T-helper 1 cell (primary cell): ENCODE measurements around the gene WRAP73.

Experiments used
- DNase-seq, 5 donors: peaks; one replicate each; pipeline ENCODE4 v3.0.0-alpha.2; 2012 to 2020

Gene WRAP73

DNA sequence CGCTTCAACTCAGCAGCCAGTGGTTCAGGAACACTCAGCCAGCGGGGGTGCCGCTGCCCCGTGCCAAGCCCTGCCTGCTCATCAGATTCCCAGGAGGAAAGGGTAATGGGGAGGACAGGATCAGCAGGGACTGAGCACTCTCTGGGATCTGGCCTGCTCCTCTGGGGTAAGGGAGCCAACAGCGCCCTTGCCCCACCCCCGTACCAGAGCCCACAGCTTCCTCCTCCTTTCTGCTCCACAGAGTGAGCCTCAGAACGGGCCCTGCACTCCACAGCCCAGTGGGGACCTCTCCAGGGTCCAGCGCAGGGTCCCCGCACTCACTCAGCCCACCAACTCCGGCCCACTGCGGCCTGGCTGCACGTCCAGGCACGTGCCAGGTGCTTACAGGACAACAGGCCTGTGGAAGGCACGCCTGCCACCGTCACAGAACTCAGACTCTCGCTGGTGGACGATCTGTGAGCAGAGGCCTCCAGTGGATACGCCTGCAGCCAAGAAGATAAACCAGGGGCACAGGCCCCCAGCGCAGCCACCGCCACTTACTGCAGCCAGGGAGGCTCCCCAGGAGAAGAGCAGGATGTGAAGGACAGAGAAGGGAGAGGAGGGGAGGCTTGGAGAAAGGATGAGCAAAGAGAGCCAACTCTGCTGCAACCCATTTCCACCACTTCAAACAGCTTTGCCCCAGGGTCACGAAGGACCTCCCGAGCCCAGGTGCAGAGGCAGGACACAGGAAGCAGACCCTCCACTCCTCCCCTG lies 40.7 kb downstream of the WRAP73 start:
- DNase-seq, result no peak

DNA sequence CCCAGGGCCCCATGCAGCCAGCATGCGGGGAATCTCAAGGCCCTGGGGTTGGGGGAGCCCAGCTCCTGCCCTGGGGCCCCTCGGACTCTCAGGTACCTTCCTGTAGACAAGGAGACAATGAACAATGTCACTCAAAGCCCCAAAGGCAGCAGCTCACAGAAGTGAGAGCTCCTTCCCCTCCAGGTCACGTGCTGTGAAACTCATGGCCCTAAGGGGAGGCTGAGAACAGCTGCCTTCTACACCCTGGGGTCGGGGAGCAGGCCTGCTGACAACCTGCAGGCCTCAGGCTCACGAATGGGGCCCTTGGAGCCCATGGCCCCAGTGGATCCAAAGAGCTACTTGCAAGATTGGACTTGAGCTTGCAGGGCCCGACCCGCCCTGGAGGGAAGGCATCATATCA lies 41.7 kb downstream of the WRAP73 start:
- DNase-seq, result no peak

DNA sequence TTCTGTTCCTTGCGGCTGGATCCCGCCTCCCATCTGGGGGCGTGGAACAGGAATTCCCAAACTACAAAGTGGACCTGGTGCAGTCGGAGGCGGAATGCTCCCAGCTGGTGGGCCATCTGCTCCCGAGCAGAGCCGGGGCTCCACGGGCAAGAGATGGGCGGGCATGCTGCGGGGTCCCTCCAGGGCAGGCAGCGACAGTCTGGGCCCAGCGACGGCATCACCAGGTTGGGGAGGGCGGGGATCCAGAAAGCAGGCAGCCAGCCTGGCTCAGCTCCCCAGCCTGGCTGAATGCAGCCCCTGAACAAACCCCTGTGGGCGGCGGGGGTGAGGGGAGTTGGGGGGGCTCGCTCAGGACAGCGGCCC lies 42.2 kb downstream of the WRAP73 start:
- no peak for DNase-seq

DNA sequence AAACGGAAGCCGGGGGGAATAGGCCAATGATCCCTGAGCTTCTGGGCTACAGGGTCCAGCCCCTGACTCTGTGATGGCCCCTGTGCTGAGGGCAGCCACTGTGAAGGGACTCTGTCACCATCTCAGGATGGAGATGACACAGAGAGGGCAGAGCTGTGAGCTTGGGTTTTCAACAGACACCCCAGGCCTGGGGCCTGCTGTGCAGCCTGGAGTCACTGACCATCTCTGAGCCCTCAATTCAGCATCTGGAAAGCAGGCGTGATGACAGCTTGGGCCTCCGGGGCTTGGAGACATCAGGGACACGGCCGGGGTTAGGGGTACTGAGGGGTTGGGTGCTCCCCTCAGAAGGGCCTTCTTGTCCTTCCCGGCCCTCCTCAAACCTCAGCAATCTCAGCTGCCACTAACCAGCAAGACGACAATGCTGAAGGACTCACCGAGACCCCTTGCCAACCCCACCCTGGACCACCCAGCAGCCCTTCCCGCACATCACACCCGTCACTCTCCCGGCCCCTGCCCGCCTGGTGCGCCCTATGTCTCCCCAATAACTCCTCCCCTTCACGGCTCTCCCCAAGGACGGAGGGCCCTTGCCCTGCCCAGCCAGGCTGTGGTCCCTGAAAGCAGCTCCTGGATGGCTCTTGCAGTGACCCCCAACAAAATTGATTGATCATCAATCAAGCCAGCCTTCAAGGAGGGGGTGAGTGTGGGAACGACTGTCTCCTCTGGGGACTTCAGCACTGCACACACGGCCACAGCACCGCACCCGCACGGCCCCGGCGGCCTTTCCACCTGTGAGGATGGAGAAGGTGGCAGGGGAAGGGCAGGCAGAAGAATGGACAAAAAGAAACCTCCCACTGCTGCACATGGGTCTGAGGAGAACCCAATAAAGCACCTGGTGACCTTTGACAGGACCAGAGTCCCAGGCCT lies 42.9 kb downstream of the WRAP73 start:
- no peak for DNase-seq

DNA sequence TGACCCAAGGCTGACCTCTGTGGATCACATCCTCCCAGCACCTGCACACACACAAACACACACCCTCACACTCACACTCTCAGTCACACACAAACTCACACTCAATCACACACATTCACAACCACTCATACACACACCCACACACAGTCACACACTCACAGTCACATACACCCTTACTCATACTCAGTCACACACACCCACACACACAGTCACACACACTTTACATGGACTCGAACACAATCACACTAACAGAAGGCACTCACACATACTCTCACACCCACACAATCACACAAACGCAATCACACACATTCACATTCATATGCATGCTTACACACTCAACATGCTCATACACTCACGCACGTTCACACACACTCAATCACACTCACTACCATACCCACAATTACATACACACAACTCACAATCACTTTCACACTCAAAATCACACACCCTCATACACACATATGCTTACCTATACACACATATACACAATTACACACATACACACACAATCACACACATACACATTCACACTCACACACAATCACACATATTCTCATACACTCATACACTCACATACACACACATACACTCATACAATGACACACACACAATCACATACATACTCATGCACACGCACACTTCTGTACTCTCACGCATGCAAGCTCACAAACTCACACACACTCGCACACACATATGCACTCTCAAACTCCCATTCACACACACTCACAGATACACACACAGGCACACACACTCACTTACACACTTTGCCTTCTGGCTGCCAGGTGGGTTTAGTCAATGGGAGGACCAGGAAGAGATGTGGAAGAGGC lies 44.7 kb downstream of the WRAP73 start:
- DNase-seq, result no peak

DNA sequence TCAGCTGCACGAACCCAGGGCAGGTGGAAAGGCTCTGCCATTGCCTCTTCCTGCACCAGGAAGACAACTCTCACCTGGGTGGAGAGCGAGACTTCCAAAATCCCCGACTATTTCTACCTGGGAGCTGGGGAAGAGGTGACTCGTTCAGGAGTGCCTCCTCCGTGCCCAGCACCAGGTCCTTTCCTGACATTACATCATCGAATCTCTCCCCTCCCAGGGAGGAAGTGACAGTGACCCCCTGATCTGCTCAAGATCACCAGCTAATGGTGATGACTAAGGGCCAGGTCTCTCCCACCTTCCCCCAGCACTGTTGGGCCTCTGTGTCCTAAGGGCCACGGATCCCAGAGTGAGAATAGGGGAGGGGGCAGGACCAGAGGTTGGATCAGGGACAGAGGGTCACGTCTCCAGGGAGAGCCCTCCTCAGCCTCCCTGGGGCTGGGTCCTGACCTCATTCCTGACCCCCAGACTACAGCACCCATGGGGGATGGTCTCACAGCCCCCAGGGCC lies 45.4 kb downstream of the WRAP73 start:
- no peak for DNase-seq

DNA sequence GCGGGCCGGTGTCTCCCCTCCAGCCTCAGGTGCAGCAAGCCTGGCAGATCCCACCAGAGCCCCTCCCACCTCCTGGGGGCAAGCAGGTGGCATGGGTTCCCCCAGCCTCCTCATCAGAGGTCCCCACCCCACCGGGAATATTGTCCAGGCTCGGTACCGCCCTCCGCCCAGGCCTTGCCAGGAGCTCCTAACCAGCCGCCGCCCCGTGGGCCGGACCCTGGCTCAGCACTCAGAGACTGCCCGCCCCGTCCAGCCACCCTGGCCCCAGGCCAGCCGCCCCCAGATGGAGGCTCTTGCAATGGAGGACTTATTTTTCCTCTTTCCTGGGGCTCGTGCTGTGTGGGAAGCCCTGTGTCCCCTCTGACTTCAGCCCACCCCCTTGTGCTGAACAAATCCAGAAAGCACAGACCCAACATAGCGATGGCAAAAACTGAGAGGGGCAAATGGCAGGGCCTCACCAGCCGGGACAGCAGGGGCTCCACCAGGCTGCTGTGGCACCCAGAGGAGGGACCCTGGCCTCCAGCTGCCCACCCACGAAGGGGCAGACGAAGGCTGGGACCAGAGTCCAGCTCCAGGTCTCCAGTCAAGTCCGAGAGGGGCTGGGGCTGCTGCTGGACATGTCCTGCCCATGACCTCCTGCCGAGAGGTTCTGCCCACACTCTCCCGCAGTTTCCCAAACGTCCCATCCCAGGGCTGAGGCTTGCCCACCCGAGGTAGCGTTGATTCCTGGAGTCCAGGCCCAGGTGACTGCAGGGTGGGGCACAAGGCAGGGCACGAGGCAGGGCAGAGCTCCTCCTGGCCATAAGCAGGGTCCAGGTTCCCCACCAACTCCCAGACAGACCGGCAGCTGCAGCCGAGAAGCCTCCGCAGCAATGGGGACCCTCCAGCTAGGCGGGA lies 46.1 kb downstream of the WRAP73 start:
- DNase-seq, result no peak

DNA sequence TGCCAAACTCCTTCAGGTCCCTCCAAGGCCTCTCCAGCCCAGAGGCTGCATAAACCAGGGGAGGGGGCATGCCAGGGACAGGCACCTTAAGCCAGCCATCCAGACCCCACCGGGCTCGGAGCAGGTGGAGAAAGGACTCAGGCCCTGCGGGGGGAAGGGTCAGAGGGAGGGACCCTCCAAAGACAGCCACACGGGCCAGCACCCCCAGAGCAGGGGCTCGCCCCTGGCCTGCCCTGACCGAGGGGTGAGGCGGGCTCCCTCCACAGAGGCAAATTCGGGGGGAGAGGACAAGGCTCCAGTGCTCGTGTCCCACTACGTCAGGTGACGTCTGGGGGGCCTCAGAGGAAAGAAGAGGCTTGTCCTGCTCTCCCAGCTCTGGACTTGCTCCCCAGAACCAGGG lies 46.7 kb downstream of the WRAP73 start:
- DNase-seq, result no peak

DNA sequence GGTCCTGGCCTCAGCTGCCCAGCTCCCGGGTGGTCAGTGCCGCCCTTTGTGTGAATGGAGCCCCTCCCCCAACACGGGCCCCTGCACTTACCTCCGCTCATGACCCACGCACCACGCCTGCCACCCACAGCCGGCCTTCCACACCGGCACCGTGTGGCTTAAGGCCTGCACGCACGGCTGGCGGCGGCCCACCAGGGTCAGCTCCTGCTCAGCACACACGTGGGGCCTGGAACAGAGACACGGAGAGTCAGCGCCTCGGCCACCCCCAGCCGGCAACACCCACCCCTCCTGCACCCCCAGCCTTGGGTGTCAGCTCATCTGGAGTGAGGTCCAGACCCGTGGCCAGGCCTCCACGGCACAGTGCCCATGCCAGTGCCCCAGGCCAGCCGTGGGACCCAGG lies 47.5 kb downstream of the WRAP73 start:
- no peak for DNase-seq

DNA sequence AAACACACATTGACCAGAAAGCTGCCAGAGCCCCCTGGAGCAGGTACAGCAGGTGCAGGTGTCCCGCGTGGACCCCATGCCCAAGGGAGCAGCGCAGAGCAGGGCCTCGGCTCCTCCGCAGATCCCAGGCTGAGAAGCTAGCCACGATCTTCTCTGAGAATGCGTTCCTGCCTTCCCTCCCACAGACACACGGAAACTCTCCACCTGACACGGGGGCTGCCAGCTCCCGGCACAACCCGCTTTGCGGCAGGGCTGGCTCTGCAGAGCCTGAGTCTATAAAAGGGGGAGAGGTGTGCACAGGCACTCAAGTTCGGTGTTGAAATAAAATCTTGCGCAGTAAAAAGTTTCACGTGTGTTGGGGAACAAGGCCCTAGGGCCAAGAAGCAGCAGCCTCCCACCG lies 48.2 kb downstream of the WRAP73 start:
- no peak for DNase-seq

DNA sequence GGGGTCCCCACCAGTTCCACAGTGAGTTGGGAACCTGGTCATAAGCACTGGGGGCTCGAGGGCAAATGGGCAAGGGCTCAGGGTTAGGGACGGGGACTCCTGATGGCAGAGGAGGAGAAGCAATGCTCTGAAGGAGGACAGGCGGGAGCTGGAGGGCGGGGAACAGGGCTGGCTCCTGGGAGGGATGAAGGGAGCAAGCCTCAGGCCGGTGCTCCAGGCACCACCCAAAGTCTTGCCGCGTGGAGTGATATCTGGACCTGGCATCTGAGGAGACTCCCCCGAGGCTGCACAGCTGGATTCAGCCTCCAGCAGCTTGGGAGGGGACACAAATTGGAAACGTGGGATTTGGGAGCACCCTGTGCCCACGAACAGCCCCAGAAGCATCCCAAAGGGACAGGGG lies 49.5 kb downstream of the WRAP73 start:
- DNase-seq, result no peak

DNA sequence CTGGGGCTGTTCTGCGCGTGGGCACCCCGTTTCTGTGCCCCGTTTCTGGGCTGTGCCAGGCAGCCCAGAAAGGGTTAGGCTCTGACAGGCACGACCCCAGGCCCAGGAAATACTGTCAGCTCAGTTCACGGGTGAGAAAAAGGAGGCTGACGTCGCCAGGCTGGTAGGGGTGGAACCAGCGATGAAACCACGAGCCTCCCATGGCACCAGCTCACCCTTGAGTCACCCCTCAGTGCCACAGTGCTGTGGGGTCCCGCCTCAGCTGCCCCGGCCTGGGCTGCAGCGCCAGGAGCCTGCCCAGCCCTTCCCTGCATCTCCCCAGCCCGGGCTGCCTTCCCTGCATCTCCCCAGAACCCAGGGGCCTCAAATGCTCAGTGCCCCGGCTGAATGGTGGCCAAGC lies 50.1 kb downstream of the WRAP73 start:
- DNase-seq, result no peak

DNA sequence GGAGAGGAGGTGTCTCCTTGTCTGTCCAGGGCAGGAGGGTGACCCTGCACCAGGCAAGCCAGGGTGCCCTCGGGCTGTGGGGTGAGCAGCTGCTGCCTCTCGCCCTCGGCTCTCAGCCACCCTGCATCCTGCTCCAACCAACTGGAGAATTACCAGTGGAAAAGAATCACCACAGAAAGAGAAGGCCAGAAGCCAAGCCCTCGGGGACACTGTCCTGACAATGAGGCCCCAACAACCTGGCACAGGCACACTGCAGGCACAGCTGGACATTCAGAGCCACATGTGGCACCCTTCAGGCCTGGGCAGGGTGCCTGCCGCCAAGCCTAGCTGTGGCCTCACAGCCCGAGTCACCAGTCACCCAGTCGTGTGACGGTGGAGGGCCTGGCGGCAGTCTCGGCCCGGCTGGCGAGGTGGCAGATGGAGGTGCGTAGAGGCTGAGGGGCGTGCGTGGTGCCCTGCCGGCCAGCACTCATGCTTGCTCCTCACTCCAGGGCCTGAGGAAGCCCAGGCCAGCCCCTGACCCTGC lies 50.6 kb downstream of the WRAP73 start:
- no peak for DNase-seq

DNA sequence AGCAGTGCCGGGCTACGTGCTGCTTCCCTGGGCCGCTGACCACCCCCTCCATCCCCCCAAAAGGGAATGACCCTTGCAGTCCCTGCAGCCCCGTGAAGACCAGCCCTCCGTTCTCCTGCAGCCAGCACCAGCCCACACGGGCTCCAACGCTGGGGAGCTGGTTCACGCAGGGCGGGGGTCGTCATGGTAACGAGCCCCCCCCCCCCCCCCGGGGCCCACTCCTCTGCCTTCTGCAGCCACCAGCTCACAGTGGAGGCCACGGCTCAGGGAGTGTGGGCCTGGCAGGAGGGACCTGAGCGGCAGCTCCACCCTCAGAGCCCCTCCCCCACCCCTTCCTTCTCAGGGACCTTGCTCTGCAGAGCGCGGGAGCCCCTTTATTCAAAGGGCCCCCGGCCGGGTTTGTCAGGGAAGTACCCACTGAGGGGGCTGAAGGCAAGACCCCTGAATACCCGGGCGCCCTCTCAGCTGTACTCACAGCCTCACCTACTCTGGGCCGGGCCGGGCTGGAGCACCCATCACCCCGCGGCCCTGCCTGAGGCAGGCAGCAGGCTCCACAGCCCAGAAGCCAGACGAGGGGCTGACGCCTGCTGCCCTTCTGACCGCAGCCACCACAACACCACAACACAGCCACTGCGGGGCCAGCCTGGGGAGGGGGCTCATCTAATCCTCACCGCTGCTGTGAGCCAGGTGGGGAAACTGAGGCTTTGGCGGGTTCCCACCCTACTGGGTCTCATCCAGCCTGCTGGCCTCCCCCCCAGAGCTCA lies 51.2 kb downstream of the WRAP73 start:
- no peak for DNase-seq

DNA sequence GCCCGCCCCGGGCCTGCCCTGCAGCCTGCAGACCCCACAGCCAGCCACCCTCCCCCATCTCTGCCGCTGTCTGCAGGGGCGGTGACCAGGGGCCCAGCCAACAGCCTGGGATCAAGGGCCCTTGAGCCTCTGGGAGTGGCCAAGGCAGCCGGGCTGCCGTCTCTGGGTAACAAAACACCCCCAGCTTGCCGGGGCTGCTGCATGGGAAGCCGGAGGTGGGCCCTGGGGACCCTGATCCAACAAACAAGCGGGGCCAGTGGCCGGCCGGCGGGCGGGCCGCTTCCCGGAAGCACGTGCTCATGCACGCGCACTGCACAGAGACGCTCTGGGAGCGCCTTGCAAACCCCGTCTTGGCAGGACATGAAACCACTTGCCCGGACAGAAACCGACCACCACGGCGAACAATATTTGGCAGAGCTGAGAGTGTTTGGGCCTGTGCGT lies 51.8 kb downstream of the WRAP73 start:
- DNase-seq, result no peak

DNA sequence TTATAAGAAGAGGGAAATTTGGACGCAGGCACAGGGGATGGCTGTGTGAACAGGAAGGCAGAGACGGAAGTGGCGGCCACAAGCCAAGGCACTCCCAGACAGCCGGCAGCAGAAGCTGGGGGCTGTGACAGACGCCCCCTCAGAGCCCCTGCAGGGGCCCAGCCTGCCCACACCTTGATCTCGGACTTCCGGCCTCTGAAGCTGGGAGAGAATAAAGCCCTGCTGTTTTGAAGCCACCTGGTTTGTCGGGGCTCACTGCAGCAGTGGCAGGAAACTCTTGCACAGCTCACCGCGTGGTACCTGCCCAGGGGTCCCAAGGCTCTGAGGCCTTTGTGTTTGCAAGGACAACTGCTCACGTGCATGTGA lies 52.3 kb downstream of the WRAP73 start:
- DNase-seq, result no peak

DNA sequence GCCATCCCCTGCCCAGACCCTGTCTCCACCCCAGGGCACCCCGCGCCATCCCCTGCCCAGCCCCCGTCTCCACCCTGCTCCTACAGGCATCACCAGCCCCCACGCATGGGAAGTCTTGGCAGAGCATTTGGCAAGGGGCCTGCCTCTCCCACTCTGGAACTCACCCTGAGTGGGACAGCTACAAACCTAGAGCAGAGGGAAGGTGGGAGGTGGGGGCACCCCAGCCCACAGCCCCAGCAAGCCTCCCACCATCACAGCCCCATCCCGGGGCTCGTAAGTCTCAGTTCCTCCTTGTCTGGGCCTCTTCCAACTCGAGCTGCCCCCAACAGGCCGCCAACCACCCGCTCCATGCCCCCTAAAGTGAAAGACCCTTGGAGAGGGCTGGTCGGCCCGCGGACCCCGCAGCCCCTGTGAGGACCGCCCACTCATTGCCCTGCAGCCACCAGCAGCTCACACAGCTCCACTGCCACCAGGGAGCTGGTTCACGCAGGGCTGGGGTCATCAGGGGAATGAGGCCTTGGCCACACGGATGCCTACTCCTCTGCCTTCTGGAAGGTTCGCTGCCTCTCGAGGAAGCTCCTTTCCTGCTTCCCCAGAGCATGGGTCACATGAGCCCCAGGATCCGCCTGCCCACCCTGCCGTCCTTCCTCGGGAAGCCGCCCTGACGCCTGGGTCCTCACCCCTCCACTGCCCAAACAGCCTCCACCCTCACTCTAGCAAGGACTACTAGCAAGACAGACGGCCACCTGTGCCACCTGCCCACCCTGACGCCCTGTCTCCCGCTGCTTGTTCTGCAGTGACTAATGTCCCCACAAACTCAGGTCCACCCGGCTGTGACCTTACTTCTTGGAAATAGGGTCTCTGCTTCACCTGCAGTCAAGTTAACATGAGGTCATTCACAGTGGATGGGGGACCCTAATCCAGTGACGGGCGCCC lies 53.0 kb downstream of the WRAP73 start:
- no peak for DNase-seq

DNA sequence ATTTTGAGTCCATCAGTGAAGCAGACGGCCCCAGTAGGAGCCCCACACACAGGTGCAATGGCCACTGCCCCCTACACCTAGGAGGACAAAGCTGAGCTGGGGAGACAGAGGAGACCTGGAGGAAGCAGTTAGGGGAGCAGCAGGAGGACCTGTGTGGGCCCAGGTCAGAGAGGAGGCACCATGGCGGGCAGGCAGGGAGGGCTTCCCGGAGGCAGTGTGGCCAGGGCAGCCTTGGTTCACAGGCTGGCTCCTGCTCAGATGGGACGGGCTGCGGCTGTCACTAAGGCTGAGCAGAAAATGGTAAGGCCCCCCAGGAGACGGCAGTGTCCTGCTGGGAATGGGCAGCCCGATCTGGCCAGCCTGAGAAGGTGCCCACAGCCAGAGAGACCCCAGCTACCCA lies 54.0 kb downstream of the WRAP73 start:
- no peak for DNase-seq

DNA sequence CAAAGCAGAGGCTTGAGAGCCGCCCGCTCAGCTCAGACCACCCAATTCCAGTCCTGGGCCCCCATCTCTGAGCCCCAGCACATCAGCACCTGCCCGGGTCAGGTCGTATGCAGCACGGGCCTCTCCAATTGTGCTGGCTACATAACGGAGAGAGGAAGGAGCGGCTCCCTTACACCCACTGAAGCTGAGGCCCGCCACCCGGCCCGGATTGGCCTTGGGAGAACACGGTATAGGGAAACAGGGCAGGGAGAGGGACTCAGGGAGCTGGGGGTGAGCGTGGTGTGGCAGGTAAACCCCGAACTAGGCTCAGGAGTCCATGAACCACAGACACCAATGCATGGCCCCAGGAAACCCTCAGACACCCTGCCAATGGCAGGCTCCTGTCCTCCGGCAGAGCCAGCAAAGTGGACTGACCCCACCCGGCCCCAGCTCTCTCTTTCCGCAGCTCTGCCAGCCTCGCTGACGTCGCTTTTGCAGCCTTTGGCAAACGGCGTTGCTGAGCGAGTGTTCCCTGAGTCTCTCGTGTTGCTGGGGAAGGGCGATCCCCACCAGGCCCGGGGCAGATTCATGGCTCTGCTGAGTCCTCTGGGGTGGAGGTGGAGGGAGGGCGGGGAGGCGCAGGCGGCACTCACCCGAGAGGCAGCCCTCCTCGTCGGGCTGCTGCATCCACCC lies 55.1 kb downstream of the WRAP73 start:
- DNase-seq, result no peak
